GM21447 (cell line): ENCODE measurements around the gene MEGF9.
"Not testable (repeated sequence)": the region's sequence is repeated elsewhere in the genome, so short reads cannot be mapped to it uniquely, and the experiment has no call there.

Experiments used
- ATAC-seq: cut with Tn5 transposase; IDR thresholded peaks from one replicate; pipeline ENCODE4 v1.9.1; 2021; ENCODE audit not compliant: unreplicated experiment

MEGF9 gene

DNA sequence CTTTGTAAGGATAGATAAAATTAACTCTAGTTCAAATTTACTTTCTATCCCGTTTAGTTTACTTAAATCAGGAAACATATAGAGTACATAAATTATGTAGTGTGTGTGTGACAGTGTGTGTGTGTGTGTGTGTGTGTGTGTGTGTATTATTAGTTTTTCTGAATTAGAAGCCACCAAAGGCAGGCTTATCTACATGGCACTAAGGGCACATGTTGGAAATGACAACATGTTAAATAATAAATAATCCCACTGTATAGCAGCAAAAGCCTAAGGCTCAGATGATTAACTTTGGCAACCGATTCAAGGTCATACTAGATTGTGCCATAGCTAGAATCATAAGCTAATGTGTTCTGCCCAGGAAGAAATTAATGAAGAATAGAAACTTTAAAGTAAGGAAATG is 54.6 kb downstream of the MEGF9 start:
- no peak for ATAC-seq

DNA sequence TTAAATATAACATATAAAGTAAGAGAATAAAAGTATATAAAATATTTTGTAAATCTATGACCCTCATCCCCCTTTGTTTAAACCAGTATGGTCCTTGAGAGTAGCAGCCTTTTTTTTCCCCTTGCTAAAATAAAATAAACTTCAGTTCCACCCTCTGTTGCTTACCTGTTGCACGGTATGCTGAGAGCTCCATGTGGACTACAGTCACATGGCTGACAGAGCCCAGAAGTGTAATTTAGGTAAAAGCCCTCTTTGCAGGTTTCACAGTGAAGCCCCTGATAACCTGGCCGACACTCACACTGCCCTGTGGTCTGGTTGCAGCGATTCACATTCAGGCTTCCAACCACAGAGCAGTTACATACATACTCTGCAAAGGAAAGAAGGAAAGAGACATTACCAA is 55.1 kb downstream of the MEGF9 start:
- no peak for ATAC-seq

DNA sequence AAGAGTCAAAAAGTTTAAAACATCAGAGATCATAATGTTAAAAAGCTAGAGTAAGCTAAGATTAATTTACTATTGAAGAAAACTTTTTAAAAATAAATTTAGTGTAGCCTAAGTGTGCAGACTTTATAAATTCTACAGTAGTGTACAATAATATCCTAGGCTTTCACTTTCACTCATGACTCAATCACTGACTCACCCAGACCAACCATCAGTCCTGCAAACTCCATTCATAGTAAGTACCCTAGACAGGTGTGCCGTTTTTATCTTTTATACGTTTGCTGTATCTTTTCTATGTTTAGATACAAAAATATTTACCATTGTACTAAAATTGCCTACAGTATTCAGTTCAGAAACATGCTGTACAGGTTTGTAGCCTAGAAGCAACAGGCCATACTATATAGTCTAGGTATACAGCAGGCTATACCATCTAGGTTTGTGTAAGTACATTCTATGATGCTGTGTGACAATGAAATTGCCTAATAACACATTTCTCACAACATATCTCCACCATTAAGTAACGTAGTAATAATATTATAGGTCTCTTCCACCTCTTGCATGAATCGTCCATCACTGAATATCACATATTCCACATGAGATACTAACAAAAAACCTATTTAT is 59.2 kb downstream of the MEGF9 start:
- no peak for ATAC-seq

DNA sequence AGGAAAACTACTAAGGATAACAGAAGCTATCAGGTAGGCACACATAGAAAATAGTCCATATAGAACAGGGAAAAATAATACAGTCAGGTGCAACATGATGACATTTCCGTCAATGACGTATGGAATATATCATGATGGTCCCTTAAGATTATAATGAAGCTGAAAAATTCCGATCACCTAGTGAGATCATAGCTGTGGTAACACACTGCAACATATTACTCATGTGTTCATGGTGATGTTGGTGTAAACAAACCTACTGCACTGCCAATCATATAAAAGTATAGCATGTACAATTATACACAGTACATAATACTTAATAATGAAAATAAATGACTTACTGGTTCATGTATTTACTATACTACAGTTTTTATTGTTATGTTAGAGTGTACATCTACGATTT is 60.0 kb downstream of the MEGF9 start:
- ATAC-seq = no peak

DNA sequence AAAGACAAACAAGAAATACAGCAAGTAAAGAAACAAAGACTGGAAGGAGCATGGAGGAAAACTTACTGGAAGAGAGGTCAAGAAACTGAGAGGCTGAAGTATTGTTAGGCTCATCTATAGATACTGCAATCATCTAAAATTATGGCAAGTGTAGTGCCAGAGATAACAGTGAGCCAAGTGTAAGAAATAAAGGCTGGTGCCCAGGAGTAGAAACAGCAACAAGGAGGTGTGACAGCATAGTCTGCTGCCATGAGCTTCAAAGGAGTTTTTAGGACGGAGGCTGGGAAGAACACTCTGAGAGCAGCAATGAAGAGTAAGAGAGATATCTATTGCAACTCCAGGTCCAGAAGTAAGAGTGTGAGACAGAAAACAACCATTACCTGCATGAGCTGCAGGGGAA is 60.5 kb downstream of the MEGF9 start:
- ATAC-seq = no peak

DNA sequence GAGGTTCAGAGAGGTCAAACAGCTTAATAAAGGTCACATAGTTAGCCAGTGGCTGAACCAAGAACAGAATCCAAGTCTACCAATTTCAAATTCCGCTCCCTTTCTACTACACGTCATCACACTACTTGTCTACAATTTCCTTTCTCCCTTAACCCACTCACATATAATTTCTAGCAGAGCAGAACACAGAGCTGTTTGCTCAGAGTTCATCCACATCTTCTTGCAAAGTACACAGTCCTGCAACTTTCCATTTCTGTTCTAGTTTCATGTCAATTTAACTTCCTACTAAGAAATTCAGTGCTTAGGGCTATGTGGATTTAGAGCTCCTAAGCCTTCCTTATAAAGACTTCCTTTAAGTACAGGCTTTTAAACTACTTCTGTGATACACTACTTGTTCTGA is 61.3 kb downstream of the MEGF9 start:
- no peak for ATAC-seq

DNA sequence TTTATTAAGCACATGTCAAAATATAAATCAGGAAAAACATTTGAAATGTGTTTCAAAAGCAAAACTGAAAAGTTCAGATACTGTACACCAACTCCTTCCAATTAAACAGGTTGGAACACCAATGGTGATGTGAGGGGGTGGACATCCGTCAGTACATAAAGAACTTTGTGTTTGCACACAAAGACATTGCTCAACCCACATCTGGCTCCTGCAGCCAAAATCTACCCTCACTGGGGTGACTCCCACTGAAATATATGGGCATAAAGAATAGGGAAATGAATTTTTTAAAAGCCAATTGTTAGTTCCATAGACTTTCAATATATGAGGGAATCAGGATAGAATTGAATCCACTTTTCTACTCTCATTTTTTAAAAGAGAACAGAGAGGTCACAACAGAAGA is 63.9 kb downstream of the MEGF9 start:
- ATAC-seq = no peak

DNA sequence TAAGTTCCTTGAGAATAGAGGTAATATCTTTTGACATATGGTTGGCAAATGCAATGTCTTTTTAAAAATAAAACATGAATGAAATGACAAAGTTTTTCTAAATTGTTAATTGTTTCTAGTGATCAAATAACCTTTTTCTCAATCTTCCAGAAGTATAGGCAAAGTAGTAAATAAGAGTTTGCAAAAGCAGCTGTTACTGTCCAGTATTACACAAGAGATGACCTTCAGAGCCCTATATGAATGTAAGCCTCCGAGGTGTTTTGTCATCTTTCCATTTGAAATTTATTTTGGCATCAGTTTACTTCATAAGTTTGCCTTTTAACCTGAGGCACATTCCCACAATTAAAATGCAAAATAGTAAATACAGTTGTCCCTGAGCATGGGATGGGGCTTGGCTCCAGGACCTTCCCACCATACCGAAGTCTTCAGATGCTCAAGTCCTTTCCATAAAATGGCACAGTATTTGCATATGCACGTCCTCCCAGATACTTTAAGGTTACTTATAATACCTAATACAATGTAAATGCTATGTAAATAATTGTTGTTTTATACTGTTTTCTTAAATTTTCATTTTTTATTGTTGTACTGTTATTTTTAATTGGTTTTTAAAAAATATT is 65.6 kb downstream of the MEGF9 start:
- ATAC-seq = no peak

DNA sequence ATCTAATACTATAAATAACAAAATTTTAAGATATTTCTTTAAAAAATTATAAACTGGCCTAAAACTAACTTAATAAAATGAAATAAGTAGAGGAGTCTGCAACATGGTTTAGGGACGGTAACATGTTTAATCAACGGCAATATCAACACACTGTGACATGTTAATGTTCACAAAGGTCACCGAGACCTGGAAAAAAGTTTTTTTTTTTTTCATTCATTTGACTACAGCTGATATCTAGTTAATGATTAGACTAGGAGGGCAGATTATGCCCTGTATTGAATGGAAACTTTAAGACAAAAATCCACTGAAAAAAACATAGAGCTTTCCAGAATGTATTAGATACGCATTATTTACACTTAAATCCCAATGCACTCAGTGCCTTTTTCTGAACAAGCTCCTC is 67.3 kb downstream of the MEGF9 start:
- ATAC-seq = no peak

DNA sequence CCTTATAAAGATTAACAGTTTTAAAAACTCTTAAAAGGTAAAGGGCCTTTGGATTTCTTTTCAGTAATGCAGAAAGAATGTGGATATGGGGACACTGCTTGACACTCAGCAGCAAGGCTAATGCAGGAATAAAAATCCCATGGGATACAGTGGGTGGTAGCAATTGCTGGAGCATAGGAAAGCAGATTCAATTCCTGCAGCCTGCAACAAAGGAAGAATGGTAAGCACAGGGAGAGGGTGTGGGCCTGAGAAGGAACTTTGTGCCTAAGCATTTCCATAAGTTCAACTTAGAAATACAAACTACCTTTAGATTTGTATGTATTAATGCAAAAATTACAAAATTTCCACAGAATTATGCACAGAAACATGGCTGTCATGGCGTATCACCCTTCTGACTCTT is 68.5 kb downstream of the MEGF9 start:
- no peak for ATAC-seq

DNA sequence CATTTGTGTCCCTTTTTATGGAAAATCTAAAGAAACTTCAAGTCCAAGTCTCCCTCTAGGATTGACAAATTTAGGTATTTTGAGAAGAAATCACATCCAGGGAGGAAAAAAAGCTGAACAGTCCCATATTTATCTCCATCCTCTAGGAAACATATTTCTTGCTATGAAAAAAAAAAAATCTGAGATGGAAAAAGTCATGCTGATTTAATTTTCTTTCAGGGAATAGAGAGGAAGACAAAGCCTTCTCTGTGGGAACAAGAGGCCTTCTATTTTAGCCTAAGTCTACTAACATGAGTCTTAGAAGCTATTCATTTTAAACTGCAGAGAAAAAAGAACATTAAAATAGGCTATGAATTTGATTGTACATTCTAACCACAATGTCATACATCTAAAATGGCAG is 71.2 kb downstream of the MEGF9 start:
- ATAC-seq = no peak

DNA sequence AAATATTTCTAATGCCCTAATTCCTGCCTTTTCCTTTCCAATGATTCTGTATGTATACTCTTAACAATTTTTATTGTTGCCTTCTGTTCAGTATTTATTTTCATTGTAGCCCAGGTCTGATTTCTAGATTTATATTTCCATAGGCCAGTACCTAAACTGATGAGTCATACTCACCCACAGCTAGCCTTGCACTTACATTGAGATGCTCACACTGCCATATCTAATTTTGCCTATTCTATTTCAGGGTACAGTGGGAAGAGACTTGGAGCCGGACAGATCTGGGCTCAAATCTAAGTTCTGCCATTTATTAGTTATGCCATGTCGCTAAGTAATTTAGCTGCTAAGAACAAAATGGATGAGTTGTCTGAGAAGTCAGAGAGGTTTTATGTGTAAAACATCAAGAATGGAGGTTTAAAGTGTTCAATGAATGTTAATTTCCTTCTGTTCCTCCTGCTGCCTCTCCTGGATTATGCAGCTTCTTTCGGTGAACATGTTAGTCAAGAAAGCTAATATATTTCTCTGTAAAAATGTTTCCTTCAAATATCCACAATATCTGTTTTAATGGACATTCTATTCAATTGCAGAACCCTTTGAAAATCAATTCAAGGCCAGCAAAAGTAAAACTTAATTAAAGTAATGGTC is 72.0 kb downstream of the MEGF9 start:
- ATAC-seq = no peak

DNA sequence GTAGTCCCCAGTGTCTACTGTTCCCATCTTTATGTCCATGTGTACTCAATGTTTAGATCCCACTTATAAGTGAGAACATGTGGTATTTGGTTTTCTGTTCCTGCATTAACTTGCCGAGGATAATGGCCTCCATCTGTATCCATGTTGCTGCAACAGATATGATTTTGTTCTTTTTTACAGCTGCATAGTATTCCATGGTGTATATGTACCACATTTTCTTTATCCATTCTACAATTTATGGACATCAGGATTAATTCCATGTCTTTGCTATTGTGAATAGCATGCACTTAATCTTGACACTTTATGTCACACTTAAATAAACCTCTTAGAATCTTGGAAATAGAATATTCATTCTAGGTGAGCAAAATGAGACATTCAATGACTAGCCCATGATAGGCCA is 73.4 kb downstream of the MEGF9 start:
- not testable (repeated sequence) for ATAC-seq

DNA sequence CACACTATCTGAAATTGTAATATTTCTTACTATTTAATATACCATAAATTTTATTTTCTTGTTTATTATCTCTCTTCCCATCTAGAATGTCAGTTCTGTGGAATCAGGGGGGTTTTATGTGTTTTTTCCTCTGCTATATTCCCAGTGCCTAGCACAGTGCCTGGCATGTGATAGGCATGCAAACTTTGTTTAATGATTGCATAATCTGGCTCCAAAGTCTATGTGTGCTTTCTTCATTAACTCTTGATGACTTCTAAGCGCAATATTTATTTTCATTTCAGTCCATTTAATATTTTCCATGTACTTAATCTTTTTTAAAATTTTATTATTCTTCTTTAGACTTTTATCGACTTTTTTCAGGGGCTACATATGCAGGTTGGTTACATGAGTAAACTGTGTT is 73.9 kb downstream of the MEGF9 start:
- no peak for ATAC-seq

DNA sequence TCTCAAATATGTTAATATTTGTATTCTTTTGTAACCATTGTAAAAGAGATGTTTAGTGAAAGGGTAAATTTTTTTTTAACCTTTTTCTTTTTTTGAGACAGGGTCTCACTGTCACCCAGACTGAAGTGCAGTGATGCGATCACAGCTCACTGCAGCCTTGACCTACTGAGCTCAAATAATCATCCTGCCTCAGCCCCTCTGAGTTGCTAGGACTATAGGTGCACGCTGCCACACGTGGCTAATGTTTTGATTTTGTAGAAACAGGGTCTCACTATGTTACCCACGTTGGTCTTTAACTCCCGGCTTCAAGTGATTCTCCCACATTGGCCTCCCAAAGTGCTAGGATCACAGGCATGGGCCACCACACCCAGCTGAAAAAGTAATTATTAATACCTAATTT is 76.4 kb downstream of the MEGF9 start:
- ATAC-seq = no peak

DNA sequence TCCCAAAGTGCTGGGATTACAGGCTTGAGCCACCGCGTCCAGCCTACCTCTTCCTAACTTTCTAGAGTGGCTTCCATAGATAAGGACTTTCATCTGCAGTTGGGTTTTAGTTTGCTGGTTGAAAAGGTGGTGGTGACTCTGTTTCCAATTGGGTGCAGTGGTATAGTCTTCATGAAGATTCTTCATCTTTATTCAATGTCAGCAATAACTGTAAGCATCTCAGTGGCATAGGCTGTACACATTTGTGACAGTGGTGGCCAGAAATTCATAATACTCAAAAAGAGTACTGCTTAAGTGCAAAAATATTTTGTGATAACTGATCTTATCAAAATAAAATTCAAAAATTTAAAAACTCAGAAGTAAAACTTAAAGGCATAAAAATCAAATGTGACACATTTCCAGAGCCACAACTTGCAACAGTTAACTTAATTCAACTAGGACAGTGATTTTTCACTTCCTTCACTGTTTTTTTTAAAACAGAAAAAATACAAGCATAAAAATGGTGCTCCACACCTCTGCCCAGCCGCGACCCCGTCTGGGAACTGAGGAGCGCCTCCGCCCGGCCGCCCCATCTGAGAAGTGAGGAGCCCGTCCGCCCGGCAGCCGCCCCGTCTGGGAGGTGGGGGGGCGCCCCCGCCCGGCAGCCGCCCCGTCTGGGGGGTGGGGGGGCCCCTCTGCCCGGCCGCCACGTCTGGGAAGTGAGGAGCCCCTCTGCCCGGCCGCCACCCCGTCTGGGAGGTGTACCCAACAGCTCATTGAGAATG is 77.9 kb downstream of the MEGF9 start:
- no peak for ATAC-seq

DNA sequence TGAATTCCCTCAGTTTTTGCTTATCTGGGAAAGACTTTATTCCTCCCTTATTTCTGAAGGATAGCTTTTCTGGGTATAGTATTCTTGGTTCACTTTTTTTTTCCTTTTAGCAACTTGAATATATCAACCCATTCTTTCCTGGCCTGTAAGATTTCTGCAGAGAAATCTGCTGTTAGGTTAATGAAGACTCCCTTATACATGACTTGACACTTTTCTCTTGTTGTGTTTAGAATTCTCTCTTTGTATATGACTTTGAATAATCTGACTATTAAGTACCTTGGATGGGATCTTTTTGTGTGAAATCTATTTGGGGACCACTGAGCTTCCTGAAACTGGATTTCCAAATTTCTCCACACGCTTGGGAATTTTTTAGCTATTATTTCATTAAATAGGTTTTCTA is 79.3 kb downstream of the MEGF9 start:
- no peak for ATAC-seq

DNA sequence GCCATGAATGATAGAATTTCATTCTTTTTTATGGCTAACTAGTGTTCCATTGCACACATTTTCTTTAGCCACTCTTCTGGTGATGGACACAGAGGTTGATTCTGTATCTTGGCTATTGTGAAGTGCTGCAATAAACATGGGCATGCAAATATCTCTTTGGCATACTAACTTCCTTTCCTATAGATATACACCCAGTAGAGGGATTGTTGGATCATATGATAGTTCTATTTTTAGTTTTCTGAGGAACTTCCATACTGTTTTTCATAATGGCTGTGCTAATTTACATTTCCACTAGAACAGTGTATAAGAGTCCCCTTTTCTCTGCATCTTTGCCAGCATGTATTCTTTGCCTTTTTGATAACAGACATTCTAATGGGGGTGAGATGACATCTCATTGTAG is 83.9 kb downstream of the MEGF9 start:
- ATAC-seq = no peak

DNA sequence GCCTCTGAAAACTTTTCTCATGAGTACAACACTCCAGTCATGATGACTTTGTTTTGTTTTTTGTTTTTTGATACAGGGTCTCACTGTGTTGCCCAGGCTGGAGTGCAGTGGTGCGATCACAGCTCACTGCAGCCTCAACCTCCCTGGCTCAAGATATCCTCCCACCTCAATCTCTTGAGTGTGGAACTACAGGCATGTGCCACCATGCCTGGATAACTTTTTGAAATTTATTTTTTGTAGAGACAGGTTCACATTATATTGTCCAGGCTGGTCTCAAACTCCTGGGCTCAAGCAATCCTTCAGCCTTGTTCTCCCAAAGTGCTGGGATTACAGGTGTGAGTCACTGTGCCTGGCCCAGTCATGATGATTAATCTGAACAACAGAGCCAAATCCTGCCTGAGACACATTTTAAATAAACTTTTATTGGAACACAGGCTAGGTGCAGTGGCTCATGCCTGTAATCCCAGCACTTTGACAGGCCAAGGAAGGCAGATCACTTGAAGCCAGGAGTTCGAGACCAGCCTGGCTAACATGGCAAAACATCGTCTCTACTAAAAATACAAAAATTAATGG is 85.3 kb downstream of the MEGF9 start:
- not testable (repeated sequence) for ATAC-seq

DNA sequence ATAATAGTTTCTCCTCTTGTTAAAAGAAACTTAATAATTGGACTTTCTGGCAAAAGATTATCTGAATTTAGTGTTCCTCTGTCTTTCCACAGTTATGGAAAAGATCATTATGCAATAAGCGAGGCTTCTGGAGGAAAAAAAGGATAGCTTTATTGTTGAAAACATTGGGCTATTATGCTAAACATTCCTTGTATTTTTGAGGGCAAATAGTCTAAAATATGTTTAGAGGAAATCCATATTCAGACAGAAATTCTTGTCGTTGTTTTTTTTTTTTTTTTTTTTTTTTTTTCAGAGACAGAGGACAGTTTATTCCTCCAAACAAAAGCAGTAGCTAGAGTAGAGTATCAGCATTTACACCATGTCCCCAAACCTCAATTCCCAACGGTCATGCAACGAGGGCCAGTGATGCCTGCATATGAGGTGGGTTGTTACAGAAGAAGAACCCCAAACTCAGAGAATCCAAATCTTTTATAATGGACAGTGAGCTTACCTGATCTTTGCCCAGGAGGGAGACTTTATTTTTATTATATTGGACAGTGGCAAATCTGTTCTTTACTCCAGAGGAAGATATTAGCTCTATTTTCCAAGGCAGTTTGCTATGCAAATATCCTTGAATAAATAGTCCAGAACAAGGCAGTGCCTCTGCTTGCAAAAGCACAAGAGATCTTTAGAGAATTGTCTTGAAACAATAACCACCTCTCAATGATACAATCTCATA is 85.9 kb downstream of the MEGF9 start:
- no peak for ATAC-seq

DNA sequence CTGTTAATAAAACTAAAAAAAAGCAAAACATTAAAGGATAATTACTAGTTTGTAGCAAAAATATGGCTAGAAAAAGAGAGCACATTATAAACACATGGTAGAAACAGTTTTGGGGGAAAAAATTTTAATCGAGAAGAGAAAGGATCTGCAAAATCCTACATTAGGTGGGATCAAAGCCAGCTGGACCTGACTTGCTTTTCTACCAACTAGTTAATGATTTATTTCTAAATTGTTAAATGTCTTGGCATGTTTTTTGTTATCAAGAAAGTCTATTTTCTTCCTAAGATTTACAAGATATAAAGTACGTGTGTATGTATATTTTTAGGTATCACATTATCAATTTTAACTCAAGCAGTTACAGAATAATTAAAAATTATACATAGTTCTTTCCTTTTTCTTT is 87.2 kb downstream of the MEGF9 start:
- no peak for ATAC-seq
